Left ventricle myocardium inferior (tissue), 1 donor: ENCODE results near the gene SLC38A10. TPM values are rescaled to one million over a fixed set of nuclear protein-coding genes. Genes with fewer than 3 reads are reported as not detected.

Source experiments
- DNase-seq: peaks from one replicate; pipeline ENCODE4 v3.0.0-alpha.2; 2020
- H3K27ac ChIP-seq: fragments of 200-600 bp; replicated peaks from 2 replicates; pipeline ENCODE4 v1.8.0; 2021
- H3K27me3 ChIP-seq: fragments of 200-600 bp; 2 replicates; pipeline ENCODE4 v1.8.0; 2021; ENCODE audit warnings: low read depth
- H3K36me3 ChIP-seq: fragments of 200-600 bp; 2 replicates; pipeline ENCODE4 v1.8.0; 2021
- H3K4me1 ChIP-seq: fragments of 200-600 bp; 2 replicates; pipeline ENCODE4 v1.8.0; 2021
- H3K4me3 ChIP-seq: fragments of 200-600 bp; 2 replicates; pipeline ENCODE4 v1.8.0; 2021; ENCODE audit warnings: mild to moderate bottlenecking, moderate library complexity
- H3K9me3 ChIP-seq: fragments of 200-600 bp; replicated peaks from 2 replicates; pipeline ENCODE4 v1.8.0; 2021
- intact Hi-C: fragments of 100-400 bp; cut with micrococcal nuclease; formaldehyde crosslinking; loops from one replicate; pipeline ENCODE4 v1.11.0; 2022
- total RNA-seq: library from RNA; stranded (reverse); fragmentation: NEBNext Ultra II Directional; extraction: Animal tissue kit (Norgen Biotek cat#: 25700); gene quantifications from one replicate; pipeline ENCODE4 v1.2.1, GENCODE V29; 2021
- TF ChIP-seq, protein P1 (sequence below): fragments of 200-600 bp; IDR thresholded peaks from 2 replicates; pipeline ENCODE4 v1.8.0; 2021; ENCODE audit warnings: antibody characterized with exemption, mild to moderate bottlenecking, borderline replicate concordance
- donor health status: DM: no; HTN: yes; CAD: no; lungs with severe emphysema.

The SLC38A10 gene
- total RNA-seq, 1 donor from 2014 or later, result 50.1 TPM

DNA sequence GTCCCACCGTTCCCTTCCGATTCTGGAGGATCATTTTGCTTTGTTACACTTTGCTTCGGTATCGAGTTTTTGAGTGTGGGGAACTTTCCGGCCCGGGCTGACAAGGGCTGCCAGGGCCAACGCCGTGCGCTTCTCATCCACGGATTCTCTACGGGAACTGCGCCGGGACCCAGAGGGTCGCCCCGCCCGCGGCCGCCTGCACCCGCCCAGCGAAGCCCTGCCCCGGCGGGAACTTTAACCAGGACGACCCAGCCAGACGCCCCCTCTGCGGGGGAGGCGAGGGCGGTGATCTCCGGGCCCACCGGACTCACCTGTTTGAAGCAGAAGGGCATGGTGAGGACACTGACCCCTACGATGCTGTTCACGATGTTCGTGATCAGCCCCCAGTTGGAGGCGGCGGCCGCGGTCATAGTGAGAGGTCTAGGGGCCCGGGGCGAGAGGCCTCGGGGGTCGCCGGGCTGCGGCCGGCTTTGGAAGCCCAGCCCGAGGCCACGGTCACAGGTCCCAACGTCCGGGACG, 536 bp downstream of the SLC38A10 start:
- TF ChIP-seq, protein P1, sequence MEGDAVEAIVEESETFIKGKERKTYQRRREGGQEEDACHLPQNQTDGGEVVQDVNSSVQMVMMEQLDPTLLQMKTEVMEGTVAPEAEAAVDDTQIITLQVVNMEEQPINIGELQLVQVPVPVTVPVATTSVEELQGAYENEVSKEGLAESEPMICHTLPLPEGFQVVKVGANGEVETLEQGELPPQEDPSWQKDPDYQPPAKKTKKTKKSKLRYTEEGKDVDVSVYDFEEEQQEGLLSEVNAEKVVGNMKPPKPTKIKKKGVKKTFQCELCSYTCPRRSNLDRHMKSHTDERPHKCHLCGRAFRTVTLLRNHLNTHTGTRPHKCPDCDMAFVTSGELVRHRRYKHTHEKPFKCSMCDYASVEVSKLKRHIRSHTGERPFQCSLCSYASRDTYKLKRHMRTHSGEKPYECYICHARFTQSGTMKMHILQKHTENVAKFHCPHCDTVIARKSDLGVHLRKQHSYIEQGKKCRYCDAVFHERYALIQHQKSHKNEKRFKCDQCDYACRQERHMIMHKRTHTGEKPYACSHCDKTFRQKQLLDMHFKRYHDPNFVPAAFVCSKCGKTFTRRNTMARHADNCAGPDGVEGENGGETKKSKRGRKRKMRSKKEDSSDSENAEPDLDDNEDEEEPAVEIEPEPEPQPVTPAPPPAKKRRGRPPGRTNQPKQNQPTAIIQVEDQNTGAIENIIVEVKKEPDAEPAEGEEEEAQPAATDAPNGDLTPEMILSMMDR, result no peak
- no peaks in the 10 kb centered on the region for H3K27me3 ChIP-seq
- peak overlapping the region; percentile 96 for H3K27ac ChIP-seq
- H3K4me3 ChIP-seq, result peak overlapping the region; percentile 89
- H3K9me3 ChIP-seq, result no peaks in the 10 kb centered on the region
- peaks cover 51% of the 10 kb centered on the region for H3K4me1 ChIP-seq
- intact Hi-C loops, result loop anchor here (10.0 kb wide), 1 partner anchor 110 kb away; no protein-coding TSS in a partner anchor
- peak; percentile 49 for DNase-seq
- peaks cover 3% of the 10 kb centered on the region for H3K36me3 ChIP-seq

DNA sequence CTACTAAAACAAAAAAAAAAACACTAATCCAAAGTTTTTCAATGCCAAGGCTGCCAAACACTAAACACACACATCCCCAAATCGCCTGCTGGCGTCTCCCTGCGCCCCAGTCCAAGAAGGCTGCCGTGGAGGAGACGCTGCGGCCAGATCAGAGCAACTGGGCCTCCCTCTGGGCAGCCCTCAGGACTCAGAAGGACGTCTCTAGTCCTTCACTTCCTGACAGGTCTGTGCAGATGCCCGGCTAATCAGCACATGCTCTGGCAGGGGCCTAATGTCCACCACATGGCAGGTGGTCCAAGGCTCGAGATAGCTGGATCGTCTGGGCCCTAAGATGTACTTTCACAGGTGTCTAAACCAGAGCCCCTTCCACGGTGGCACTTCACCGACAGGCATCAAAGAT, 2.7 kb downstream of the SLC38A10 start:
- intact Hi-C loops, result loop anchor here (10.0 kb wide), 1 partner anchor 112 kb away; no protein-coding TSS in a partner anchor
- H3K4me1 ChIP-seq, result peaks cover 64% of the 10 kb centered on the region
- no peak for DNase-seq

DNA sequence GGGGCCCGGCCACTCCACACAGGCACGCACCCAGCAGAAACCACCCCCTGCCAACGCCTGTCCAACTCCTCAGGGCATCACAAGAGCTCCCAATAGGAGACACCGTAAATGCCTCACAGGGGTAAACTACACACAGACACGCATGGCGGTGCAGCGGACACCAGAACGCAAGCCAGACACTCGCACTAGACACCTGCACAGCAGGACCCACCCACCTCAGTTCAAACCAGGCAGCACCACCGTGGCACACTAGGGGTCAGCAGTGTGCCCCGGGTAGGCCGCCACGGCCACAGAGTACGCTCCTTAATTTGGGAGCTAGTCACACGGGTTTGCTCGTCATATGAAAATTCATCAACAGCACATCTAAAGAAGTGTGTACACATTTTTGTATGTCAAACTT, 3.4 kb downstream of the SLC38A10 start:
- Histone ChIP-seq H3K4me1 (peaks cover 72% of the 10 kb centered on the region), H3K27me3 (no peaks in the 10 kb centered on the region), H3K4me3 (no peak overlapping the region), H3K36me3 (peaks cover 15% of the 10 kb centered on the region), H3K27ac (no peak overlapping the region), H3K9me3 (no peaks in the 10 kb centered on the region)
- intact Hi-C loops, result loop anchor here (10.0 kb wide), 1 partner anchor 113 kb away; no protein-coding TSS in a partner anchor
- TF ChIP-seq, protein P1, result peak; percentile 83
- DNase-seq, result peak; percentile 67

More for the DNA sequence above, 2.7 kb downstream of the SLC38A10 start:
- H3K36me3 ChIP-seq, result peaks cover 11% of the 10 kb centered on the region
- H3K27ac ChIP-seq, result peak overlapping the region; percentile 96
- TF ChIP-seq, protein P1, result no peak
- H3K27me3 ChIP-seq, result no peaks in the 10 kb centered on the region
- no peaks in the 10 kb centered on the region for H3K9me3 ChIP-seq
- H3K4me3 ChIP-seq, result no peak overlapping the region

DNA sequence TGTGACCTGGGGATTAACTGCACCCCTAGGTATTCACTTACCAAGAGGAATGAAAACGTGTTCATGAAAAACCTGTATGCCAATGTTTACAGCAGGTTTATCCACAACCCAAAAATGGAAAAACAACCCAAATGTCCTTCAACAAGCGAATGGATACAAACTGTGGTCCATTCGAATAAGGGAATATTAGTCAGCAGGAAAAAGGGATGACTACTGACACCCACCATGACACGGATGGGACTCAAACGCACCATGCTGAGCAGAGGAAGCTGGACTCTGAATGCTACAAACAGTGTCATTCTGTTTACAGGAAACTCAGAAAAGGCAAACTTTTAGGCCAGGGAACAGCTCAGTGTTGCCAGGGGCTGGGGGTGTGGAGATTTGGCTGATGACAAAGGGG, 4.9 kb downstream of the SLC38A10 start:
- intact Hi-C loops, result loop anchor here (10.0 kb wide), 1 partner anchor 115 kb away; no protein-coding TSS in a partner anchor
- Histone ChIP-seq H3K27me3 (no peaks in the 10 kb centered on the region), H3K9me3 (no peaks in the 10 kb centered on the region), H3K4me3 (no peak overlapping the region), H3K36me3 (peaks cover 15% of the 10 kb centered on the region), H3K4me1 (peaks cover 74% of the 10 kb centered on the region), H3K27ac (no peak overlapping the region)
- TF ChIP-seq, protein P1, result no peak
- no peak for DNase-seq

DNA sequence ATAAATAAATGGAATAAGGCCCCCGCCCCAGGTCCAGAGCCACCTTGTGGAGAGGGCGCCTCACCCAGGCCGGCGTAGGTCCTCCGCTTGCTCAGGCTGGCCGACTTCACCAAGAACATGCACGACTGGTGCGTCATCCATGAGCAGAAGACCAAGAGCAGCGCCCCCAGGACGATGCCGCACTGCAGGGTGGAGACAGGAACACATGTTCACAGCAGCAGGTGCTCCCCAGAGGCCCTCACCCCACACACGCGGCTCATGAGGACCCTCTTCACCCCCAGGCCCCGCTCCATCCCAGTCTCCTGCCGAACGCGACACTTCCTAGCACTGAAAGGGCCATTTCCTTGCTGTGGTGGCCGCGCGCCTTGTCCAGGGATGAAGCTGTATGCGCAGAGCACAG, 5.5 kb downstream of the SLC38A10 start:
- H3K36me3 ChIP-seq, result peaks cover 15% of the 10 kb centered on the region
- peaks cover 74% of the 10 kb centered on the region for H3K4me1 ChIP-seq
- intact Hi-C loops, result loop anchor here (10.0 kb wide), 1 partner anchor 115 kb away; no protein-coding TSS in a partner anchor
- TF ChIP-seq, protein P1, result no peak
- no peaks in the 10 kb centered on the region for H3K27me3 ChIP-seq
- H3K9me3 ChIP-seq, result no peaks in the 10 kb centered on the region
- no peak for DNase-seq
- H3K4me3 ChIP-seq, result no peak overlapping the region
- no peak overlapping the region for H3K27ac ChIP-seq
